ENCODE data around the gene SLC17A8.

Gene SLC17A8

DNA sequence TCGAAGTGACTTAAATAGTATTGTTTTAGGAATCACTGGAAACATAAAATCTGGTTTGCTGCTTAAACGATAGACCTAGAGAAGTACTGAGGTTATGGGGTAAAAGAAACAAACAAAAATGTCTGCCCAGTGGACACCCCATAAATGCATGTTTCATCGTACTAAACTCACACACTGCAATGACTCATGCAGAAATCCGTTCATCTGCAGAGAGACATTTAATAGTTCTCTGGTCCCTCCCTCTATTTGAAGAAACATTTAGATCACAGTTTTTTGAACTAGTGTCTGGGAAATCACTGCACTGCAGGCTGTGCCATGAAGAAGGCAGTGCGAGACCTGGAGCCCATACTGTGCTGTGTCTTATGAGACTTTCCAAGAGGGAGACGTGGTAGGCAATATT is 25.5 kb downstream of the SLC17A8 start:
- TF ChIP-seq CTCF (IDR thresholded peaks at IDR 0.05; ENCODE audit: low read depth, low read length, missing control alignments) = no peak
- no peak for DNase-seq (ENCODE audit: low read depth)
- H3K4me3 ChIP-seq (ENCODE audit: low read depth, low read length) = no peak overlapping the region

DNA sequence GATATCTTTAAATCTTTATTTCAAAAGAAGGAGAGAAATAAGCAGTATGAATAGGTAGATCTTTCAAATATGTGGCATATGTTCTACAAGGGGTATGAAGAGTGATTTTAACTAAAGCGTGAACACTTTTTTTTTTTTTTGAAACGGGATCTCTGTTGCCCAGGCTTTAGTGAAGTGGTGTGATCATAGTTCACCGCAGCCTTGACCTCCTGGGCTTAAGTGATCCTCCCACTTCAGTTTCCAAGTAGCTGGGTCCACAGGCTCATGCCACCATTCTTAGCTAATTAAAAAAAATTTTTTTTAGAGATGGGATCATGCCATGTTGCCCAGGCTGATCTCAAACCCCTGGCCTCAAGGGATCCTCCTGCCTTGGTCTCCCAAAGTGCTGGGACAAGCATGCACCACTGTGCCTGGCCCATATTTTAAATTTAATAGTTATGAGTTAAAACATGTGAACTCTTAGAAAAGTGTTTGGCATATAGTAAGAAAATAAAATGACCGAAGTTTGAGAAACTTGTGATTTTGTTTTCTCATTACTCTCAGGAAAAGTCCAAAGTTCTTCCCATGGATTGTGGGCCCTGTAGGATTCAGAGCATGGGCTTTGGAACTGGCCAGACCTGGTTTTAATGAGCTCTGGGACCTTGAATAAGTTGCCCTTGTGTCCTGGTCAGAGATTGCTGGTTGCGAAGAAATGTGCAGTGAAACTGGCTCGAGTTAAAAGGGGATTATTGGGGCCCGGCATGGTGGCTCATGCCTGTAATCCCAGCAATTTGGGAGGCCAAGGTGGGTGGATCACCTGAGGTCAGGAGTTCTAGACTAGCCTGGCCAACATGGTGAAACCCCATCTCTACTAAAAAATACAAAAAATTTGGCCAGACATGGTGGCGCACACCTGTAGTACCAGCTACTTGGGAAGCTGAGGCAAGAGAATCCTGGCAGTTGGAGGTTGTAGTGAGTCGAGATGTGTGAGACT is 27.0 kb downstream of the SLC17A8 start:
- no peak for TF ChIP-seq CTCF (IDR thresholded peaks at IDR 0.05; ENCODE audit: low read depth, low read length, missing control alignments)
- DNase-seq (ENCODE audit: low read depth) = no peak
- H3K4me3 ChIP-seq (ENCODE audit: low read depth, low read length) = no peak overlapping the region

DNA sequence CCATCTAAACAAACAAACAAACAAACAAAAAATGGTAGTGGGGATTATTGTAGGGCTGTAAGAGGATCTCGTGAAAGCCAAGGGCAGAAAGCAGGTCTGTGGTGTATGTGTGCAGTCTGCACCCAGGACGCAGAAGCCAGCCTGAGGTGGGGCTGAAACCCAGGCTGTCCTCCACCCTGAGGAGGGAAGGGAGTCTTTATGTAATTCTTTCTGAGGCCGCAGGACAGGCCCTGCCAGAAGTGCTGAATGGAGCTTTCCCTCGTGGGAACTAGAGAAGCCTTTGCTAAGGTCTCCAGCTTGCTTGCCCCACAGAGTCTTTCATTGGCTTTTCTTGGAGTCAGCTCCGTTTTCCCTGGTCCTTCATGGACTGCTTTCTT is 27.7 kb downstream of the SLC17A8 start:
- TF ChIP-seq CTCF (IDR thresholded peaks at IDR 0.05; ENCODE audit: low read depth, low read length, missing control alignments) = no peak
- no peak for DNase-seq (ENCODE audit: low read depth)
- no peak overlapping the region for H3K4me3 ChIP-seq (ENCODE audit: low read depth, low read length)

GRCh38 chr12:100388382-100388781 is 31.5 kb downstream of the SLC17A8 start:
- no peak overlapping the region for H3K4me3 ChIP-seq (ENCODE audit: low read depth, low read length)
- no peak for DNase-seq (ENCODE audit: low read depth)
- TF ChIP-seq CTCF (IDR thresholded peaks at IDR 0.05; ENCODE audit: low read depth, low read length, missing control alignments) = no peak

GRCh38 chr12:100391856-100392255 is 35.0 kb downstream of the SLC17A8 start:
- H3K4me3 ChIP-seq (ENCODE audit: low read depth, low read length) = no peak overlapping the region
- no peak for DNase-seq (ENCODE audit: low read depth)
- no peak for TF ChIP-seq CTCF (IDR thresholded peaks at IDR 0.05; ENCODE audit: low read depth, low read length, missing control alignments)

DNA sequence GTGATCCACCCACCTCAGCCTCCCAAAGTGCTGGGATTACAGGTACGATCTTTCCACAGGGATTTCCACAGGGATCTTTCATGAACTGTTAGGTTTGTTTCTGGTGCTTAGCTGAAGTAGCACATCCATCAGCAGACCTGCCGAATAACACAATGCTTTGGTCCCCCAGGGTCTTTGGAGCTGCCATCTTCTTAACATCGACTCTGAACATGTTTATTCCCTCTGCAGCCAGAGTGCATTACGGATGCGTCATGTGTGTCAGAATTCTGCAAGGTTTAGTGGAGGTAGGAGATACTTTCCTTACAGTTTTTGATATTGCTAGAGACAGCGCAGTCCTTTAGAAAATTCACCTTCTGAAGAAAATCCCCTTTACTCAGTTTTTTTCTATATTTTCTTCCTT is 36.3 kb downstream of the SLC17A8 start:
- no peak for TF ChIP-seq CTCF (IDR thresholded peaks at IDR 0.05; ENCODE audit: low read depth, low read length, missing control alignments)
- DNase-seq (ENCODE audit: low read depth) = no peak
- no peak overlapping the region for H3K4me3 ChIP-seq (ENCODE audit: low read depth, low read length)

GRCh38 chr12:100395811-100396210 is 38.9 kb downstream of the SLC17A8 start:
- TF ChIP-seq CTCF (IDR thresholded peaks at IDR 0.05; ENCODE audit: low read depth, low read length, missing control alignments) = no peak
- DNase-seq (ENCODE audit: low read depth) = no peak
- no peak overlapping the region for H3K4me3 ChIP-seq (ENCODE audit: low read depth, low read length)

Data from GM12864 (cell line).